HG02981 (cell line): ENCODE measurements around the gene CFAP100.

Experiments used
- ATAC-seq: cut with Tn5 transposase; IDR thresholded peaks from one replicate; pipeline ENCODE4 v1.9.1; 2021; ENCODE audit warnings: mild to moderate bottlenecking, moderate library complexity; ENCODE audit not compliant: unreplicated experiment

Gene CFAP100

DNA sequence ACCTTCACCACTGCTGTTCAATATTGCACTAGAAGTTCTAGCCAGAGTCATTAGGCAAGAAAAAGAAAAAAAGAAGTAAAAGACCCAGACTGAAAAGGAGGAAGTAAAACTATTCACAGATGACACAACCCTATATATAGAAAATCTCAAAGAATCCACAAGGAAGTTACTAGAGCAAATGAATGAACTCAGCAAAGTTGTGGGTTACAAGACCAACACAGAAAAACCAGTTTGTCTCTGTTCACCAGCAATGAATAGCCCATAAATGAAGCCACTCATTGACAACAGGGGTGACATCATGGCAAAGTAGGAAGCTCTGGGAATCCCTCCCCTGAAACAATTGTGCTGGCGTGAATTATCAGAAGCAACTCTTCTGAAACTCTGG lies 4.6 kb downstream of the CFAP100 start:
- ATAC-seq: peak; percentile 68

DNA sequence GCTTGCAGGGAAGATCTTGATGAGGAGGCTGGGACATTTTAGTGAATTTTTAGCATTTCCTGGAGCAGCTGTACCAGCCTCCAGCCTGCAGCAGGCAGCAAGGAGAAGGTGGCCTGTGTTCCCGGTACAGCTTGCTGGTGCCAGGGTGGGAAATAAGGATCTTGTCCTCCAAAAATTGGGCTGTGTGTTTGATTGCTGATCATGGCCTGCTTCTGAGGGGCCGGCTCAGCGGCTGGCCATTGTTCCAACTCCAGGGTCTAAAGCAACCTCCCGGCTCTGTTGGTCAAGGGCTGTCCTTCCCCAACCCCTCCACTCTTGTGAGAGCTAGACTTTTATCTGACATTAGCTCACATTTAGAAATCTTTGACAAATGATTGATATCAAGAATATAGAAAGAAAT lies 5.0 kb downstream of the CFAP100 start:
- no peak for ATAC-seq

DNA sequence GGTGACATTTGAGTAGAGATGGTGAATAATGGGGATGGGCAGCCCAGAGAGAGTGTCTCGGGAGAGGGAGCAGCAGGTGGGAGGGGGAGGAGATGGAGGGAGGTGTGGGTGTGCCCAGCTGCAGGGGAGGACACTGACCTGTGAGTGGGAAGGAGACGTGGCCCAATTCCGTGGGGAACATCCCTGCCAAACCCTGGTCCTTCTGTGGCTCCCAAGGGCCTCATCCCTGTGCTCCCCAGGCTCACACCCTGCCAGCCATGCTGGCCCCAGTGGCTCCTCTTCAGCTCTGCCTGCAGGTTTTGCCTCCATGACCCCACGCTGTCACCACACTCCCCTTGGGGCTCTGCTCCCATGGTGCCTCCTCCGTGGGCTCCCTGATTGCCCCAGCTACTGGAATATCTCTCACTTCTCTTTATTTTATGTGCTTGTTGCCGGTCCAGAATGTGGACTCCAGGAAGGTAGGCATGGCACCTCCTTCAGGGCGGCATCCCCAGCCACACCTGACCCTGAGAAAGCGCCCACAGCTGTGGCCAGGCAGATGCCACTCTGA lies 7.0 kb downstream of the CFAP100 start:
- ATAC-seq: no peak

DNA sequence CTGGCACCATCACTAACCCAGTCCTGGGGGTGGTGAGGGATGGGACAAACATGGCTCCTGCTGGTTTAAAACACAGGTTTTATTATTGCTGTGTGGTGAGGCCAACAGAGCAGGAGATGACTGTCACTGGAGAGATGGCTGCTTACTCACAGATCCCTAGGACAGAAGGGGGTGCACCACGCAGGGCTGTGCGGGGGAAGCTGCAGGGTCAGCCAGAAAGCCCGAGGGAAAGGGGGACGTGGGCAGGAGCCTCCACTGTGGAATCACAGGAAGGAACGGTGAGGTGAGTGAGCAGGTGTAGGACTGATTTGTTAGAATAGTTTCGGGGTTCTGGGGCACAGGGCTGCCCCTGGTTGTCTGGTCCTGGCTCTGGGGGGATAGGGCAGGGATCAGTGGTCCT lies 7.5 kb downstream of the CFAP100 start:
- ATAC-seq: no peak

DNA sequence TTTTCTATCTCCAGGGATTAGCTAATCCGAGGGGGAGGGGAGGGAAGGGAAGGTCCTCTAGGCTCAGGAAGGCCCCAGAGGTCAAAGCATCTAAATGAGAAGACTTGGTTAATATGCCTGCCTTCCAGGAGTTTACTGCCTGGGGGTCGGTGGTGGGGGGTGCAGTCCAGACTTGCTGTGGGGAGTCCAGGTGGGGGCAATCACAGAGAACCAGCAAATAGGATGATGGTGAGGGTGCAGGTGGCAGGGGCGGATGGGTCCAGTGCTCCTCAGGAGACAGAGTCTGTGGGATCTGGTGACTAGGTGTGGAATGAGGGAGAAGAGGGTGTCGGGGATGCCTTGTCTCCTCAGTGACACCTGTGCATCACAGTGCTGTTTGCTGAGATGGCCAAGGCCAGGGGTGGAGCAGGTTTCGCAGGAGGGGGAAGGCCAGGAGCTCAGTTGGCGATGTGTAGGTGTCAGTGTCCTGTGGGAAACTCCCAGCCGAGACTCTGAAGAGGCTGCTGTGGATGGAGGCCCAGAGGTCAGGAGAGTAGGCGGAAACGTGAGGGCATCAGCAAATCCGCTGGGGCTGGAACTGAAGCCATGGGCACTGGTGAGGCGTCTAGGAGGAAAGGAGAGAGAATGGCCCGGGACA lies 8.1 kb downstream of the CFAP100 start:
- ATAC-seq: no peak

DNA sequence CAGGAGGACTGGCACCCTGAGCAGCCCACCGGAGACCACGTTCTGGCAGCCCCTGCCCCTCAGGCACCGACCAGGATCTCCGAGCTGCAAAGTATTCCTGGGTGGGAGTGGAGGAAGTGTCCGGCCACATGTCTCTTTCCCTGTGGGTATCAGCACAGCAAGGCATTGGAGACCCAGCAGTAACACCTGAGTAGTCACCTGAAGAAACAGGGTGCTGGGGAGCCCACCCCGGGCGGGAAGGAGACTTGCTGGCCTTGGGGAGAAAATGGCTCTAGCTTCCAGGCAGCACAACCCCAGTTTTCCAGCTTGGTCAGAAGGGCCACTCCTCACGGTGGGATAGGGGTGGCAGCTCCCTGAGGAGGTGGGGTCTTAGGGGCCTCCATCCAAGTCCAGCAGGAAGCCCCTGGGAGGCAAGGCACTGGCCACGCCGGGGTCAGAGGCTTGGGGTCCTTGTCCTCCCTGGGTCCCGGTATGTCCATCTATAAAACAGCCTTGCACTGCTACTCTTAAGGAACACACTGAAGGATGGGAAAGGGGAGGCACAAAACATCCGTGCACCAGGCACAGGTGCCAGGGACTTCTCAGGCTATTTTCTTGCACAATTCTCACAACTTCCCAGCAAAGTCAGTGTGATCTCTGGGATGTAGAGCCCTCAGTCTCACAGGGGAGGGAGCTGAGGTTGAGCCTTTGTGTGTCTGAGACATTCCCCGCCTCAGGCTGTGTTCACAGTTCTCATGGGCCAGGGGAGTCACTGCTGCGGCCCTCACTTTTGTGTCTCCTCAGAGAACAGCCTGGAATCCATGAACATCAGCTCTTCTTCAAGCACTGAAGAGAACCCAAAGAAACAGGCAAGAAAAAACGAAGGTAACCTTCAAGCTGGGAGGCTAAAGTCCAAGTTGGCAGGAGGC lies 11.9 kb downstream of the CFAP100 start:
- ATAC-seq: no peak

DNA sequence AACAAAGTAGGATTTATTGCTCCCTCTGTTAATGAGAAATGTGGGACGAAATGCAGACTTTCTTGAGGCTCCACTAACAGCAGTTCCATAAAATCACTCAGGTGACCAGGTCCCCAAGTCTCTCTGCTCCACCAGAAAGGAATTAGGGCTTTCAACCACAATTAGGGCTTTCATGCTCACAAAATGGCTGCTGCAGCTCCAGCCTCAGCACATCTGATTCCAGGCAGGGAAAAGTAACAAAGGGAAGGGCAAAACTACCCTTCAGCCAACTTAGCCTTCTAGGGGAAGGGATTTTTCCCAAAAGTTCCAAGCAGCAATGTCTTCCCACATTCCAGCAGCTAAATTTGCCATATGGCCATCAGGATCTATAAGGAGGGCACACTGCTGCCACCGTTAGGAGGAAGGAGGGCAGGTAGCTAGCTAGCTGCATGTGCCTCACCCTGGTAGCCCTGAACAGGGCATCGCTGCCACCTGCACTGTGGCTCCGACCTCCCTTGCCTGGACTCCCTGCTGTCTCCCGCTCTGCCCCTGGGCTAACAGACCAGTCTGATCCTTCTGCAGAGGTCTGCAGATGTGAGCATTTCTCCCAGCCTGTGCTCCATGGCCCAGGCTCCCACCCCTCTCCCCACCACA lies 12.8 kb downstream of the CFAP100 start:
- ATAC-seq: no peak

DNA sequence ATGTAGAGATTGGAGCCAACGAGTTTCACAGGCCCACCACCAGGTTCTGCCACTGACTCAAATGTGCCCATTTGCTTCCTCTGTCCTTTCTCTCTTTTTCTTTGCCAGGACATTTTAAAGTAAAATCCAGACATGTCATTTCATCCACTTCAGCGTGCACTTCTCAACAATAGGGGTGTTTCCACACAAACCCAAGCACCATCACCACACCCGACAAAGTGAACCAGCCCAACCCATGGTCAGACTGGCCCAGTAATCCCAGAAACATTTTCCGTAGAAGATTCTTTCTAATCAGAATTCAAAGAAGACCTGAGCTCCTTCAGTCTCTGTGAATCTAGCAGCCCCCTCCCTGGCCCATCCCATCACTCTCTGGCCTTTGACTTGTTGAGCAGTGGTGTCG lies 13.4 kb downstream of the CFAP100 start:
- ATAC-seq: no peak

DNA sequence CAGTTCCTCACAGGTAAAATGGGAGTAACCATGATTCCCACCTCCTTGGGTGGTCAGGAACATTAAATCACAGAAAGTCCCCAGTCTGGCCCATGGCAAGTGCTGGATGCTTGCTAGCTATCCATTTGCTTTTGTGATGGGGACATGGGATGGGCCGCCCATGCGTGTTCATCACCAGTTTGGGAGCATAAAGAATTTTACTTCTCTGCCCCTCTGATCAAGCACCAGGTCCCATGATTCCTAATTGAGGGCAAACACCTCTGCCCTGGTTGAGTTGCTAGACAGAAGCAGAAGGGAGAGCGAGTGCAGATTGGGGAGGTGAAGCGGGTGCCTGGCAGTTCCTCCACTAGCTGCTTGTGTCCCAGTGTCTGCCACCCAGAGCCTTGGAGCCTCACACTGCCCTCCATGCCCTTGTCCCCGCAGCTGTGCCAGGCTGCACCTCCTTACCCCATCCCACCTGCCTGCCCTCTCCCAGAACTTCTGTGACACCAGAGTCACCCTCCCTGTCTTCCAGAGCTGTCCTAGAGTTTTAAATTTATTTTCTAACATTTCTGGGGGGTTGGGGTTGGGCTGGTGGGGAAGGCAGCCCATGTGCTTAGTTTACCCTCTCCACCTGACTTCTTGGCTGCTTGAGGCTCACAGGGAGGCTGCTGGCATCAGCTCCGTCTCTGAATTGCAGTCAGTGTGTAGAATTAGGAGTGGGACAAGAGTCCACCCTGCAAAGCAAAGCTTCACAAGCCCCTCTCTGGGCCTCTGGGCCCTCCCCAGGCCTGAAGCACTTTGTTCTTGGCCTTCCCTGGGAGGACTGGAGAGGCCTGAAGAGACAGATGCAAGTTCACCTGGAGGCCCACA lies 18.4 kb downstream of the CFAP100 start:
- no peak for ATAC-seq

DNA sequence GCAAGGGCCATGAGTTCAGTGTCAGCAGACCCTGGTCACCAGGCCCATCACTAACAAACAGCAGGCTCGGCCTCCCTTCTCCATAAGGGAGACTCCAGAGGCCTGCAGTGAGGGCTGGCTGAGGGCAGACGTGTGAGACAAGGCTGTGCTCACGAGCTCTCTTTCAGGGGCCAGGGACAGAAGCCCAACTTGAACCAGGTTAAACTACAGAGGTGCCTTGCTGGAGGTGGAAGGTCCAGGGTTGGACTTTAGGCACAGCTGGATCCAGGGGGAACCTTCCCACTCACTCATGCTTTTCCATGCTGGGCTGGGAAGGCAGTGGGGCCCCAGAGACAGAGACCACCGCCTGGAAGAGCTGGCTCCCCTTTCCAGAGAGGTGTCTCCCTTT lies 19.0 kb downstream of the CFAP100 start:
- no peak for ATAC-seq

DNA sequence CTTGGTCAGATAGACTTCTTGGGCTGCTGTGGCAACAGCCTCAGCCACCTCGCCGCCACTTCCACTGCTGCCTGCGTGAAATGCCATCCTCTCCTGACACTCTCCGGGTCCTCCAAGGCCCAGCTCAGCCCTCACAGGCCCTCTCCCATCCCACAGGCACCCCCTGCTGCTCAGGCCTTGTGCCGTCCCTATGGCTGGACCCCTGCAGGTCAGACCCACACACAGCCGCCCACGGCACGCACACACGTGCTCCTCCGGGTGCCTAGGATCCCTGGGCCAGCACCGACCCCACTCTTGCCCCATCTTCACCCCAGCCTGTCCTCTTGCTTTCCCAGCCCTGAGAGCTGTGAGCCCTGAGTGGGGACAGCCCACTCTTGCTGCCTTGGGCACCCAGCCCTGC lies 19.7 kb downstream of the CFAP100 start:
- ATAC-seq: no peak

DNA sequence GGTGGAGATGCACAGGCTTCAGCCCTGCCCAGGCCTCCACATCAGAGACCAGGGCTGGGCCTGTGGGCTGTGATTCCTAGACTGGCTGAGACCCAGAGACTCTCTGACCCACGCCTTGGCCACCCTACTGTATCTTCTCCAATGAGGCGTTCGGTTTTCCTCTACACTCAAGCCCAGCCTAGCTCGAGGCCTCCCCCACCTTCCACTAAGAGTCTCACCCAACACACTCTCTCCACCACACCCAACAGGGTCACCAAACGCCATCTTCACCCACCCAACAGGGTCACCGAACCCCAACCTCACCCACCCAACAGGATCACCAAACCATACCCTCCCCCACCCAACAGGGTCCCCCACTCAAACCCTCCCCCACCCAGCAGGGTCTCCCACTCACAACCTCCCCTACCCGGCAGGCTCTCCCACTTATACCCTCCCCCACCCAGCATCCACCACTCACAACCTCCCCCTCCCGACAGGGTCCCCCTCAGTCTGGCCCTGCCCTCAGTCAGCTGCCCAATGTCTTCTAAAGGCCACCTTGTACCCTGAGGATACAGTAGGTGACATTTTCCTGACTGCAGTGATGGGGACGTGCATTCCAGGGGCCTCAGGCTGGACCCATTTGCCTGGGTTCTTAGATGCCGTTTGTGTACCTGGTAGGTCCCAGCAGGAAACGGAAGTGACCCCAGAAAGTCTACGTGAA lies 20.4 kb downstream of the CFAP100 start:
- no peak for ATAC-seq

DNA sequence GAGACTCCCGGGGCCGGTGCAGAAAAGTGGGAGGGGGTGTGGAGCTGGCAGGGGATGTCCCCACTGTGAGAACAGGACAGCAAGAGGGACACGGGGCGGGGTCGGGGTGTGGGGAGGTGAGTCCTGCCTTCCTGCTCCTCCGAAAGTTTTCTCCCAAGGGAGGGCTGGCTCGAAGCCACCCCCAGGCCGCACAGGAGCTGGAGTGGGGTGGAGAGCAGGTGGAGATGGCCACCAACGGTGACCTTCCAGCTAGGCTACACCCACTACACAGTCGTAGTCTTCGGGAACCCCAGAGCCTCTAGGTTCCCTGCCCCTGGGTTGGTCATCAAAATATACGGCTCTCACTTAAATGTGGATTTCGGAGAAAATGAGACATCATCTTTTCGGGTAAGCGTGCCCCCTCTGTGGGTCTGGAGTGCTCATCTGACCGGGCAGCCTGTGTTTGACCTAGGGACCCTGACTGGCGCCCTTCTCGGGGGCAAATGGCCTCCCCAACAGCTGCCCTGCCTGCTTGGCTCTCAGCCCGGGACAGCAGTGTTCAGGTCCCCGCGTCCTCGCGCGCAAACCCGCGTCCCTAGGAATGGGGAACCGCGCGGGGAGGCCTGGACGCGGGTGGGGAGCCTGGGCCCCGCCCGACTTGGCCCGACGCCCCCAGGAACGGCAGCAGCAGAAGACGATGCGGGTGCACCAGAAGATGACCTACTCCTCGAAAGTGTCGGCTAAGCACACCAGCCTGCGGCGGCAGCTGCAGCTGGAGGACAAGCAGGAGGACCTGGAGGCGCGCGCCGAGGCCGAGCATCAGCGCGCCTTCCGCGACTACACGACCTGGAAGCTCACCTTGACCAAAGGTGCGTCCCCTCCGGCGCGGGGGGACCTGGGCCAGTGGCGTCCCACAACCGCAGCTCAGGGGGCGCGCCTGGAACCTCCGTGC lies 21.2 kb downstream of the CFAP100 start:
- no peak for ATAC-seq

DNA sequence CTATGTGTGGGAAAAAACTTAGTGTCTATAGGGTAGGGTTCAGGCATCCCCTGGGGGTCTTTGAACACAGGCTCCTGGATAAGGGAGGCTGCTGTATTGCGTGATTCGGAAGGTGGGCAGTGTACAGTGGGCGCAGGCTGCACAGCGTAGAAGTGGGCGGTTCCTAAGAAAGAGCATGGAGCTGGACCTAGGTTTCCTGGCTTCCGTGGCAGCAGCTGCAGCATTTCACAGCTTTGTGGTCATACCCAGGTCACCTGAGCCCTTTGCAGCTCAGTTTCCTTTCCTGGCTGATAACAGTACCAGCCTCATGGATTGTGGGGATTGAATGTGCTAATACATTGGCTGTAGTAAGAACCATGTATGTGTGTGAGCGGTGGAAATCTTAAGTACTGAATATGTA lies 22.2 kb downstream of the CFAP100 start:
- no peak for ATAC-seq

DNA sequence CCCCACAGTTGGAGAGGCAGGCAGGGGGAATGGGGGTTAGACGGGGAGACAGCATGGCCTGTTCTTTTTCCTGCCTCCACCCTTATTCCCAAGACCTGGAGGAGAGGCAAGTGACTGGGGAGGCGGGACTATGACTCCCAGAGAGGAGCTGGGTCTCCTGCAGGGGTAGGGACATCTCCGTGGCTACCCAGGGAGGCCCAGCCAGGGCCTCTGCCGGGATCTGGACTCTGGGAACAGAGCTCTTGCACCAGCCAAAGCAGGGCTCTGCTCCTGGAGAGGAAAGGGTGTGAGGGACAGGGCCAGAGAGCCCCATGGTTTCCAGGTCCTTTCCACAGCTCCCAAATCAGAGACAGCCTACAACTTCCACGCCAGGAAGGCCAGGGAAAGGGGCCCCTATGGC lies 22.8 kb downstream of the CFAP100 start:
- ATAC-seq: no peak

DNA sequence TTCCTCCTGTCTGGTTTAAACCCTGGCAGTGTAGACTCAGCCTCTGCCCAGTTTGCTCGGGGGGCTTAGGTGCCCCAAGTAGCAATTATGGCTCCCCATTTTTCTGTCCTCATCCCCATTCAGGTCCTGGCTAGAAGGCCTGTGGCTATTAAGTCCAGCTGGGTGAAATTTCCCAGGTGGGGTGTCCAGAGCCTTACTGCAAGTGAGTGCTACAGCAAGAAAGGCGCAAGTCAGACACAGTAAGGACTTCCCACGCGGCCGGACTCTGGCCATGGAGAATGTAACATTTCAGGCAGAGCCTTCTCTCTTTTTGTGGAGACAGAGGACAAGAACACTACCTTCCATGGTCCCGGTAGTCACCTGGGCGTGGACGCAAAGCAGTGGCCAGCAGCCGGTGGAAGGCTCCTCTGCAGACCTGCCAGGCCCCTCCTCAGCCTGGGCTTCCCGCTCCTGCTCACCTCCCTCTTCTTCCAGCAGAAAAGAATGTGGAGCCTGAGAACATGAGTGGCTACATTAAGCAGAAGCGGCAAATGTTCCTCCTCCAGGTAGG lies 23.3 kb downstream of the CFAP100 start:
- no peak for ATAC-seq

DNA sequence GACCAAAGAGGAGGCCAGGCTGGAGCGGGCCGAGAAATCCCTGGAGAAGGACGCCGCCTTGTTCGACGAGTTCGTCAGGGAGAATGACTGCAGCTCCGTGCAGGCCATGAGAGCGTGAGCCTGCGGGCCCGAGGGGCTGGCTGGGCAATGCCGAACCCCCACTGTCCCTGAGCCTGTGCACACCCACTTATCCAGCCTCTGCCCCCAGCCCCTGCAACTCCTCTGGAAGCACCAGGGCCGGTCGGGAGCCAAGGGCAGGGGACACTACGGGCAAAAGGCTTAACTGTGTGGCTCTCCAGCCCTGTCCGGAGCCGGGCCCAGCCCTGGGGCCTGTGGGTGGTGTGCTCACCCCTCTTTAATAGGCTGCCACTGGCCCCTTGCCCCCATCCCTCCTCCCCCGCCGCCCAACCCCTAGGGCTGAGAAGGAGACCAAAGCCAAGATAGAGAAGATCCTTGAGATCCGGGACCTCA lies 24.0 kb downstream of the CFAP100 start:
- no peak for ATAC-seq

DNA sequence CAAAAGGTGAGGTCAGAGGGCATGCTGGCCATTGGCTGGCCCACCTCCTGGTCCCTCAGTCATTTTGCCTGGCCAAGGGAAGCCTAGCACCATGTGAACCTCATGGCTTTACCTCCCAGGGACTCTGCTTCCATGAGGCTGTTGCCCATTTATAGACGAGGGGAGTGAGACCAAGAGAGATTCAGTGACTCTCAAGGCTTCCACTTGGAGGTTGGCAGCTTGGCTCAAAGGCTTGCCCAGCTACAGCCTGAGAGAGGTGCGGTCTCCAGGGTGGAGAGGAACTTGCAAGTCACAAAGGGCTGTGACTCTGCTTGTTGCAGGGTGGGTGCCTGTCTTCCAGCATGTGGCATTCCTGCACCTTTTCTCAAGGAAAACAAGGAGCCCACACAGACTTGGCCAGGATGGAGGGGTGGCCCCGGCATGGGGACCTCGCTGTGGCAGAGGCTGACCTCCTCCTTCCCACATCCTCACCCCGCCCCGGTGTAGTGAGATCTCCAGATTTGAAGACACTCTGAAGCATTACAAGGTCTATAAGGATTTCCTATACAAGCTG lies 24.5 kb downstream of the CFAP100 start:
- no peak for ATAC-seq
